PFSK-1 (cell line): Measurements from ENCODE around the gene FAM24A.
A peak's percentile ranks its signal among the peaks of the same experiment; 100 is the strongest.

Source experiments
- FOXP2 ChIP-seq: optimal IDR thresholded peaks from 2 replicates; pipeline ENCODE3; 2011; ENCODE audit warnings: borderline replicate concordance, control low read depth, inconsistent platforms; ENCODE audit not compliant: insufficient read depth; ENCODE audit errors: extremely low read length, extremely low read depth
- POLR2AphosphoS5 ChIP-seq: IDR thresholded peaks from 2 replicates; pipeline ENCODE4 v1.6.1; 2012; ENCODE audit warnings: low read depth, mild to moderate bottlenecking, control low read depth, low read length, moderate library complexity
- SIN3A ChIP-seq: IDR thresholded peaks from 2 replicates; pipeline ENCODE4 v1.6.1; 2012; ENCODE audit warnings: mild to moderate bottlenecking, low read length, moderate library complexity, borderline replicate concordance; ENCODE audit not compliant: insufficient read depth
- TAF1 ChIP-seq: IDR thresholded peaks from 2 replicates; pipeline ENCODE4 v1.6.1; 2012; ENCODE audit warnings: low read length, control low read depth, borderline replicate concordance; ENCODE audit not compliant: insufficient read depth
- TF ChIP-seq, protein P1 (sequence below), 2 experiments: IDR thresholded peaks; 2 replicates each; pipeline versions ENCODE4 v1.6.1 to v1.8.0; 2011 to 2012; ENCODE audit warnings: low read depth in 2 of 2, low read length in 2 of 2, control low read depth in 1 of 2, inconsistent platforms in 1 of 2, mild to moderate bottlenecking in 1 of 2, moderate library complexity in 1 of 2; ENCODE audit not compliant: insufficient read depth in 1 of 2

FAM24A gene

GRCh38 chr10:122911889-122912484, 1.6 kb downstream of the FAM24A start:
- TF ChIP-seq SIN3A (peak; percentile 99), TAF1 (no peak), FOXP2 (no peak), POLR2AphosphoS5 (no peak)
- TF ChIP-seq, protein P1, sequence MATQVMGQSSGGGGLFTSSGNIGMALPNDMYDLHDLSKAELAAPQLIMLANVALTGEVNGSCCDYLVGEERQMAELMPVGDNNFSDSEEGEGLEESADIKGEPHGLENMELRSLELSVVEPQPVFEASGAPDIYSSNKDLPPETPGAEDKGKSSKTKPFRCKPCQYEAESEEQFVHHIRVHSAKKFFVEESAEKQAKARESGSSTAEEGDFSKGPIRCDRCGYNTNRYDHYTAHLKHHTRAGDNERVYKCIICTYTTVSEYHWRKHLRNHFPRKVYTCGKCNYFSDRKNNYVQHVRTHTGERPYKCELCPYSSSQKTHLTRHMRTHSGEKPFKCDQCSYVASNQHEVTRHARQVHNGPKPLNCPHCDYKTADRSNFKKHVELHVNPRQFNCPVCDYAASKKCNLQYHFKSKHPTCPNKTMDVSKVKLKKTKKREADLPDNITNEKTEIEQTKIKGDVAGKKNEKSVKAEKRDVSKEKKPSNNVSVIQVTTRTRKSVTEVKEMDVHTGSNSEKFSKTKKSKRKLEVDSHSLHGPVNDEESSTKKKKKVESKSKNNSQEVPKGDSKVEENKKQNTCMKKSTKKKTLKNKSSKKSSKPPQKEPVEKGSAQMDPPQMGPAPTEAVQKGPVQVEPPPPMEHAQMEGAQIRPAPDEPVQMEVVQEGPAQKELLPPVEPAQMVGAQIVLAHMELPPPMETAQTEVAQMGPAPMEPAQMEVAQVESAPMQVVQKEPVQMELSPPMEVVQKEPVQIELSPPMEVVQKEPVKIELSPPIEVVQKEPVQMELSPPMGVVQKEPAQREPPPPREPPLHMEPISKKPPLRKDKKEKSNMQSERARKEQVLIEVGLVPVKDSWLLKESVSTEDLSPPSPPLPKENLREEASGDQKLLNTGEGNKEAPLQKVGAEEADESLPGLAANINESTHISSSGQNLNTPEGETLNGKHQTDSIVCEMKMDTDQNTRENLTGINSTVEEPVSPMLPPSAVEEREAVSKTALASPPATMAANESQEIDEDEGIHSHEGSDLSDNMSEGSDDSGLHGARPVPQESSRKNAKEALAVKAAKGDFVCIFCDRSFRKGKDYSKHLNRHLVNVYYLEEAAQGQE (IDR thresholded peaks at IDR 0.05; ENCODE audit: insufficient read depth in 1 of 2, low read depth in 2 of 2, low read length in 2 of 2), result peak; percentile 99 to 100

DNA sequence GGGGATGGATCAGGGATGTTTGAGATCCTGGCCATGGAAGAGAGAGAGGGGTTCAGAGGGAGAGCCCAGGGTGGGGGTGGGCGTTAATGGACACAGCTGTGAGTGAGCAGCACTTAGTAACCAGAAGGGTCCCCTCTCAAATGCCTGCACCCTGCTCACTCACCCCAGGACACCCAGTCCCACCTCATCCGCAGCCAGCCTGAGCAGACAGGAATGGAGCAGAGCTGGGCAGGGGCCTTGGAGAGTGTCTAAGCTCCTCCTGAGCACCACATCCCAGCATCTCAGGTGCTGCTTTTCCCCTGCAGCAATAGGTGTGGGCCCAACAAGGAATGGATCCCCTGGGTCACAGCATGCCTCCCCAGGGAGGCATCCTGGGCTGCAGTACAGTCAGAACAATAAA, 5.3 kb downstream of the FAM24A start:
- TF ChIP-seq, protein P1 (IDR thresholded peaks at IDR 0.05; ENCODE audit: insufficient read depth in 1 of 2, low read depth in 2 of 2, low read length in 2 of 2), result no peak
- no peak for TF ChIP-seq TAF1
- no peak for TF ChIP-seq SIN3A
- TF ChIP-seq POLR2AphosphoS5, result no peak
- no peak for TF ChIP-seq FOXP2

GRCh38 chr10:122930140-122930539, 19.7 kb downstream of the FAM24A start:
- TF ChIP-seq POLR2AphosphoS5, result no peak
- TF ChIP-seq SIN3A, result no peak
- TF ChIP-seq TAF1, result no peak

DNA sequence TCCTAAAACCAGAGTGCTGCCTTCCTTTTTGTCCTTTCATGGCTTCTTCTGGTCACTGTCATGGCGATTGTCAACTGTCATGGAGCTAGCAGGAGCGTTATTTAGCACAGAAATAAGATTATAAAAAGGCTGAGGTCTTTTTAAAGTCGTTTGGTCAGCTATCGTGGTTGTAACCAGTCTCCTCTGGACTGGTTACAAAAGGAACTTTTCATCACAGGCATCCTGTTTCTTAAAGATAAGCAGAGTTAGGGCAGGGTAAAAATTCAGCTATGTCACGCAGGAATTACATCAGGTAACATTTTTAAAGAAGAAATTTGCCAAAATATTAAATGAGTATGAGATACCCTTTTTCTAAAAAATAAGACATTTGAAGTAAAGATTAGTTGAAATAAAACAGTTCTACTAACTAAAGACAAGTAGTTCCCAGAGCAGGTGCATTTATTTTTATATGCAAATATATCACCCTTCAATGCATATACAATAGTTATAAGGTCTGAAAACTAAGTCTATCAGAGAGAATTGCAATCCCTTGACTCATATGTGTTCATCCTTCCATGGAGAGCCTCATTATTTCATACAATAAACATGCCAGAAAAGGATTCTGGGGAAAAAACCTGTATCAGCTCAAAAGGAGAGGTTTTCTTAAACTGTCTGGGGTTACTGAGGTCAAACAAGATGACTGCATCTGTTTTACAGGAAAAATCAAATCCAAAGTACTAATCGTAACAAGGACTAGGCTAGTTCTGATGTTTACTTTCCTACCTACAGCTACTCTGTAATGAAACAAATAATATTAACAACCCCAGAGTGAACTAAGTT, 20.9 kb downstream of the FAM24A start:
- no peak for TF ChIP-seq POLR2AphosphoS5
- no peak for TF ChIP-seq SIN3A
- no peak for TF ChIP-seq TAF1
- TF ChIP-seq, protein P1 (IDR thresholded peaks at IDR 0.05; ENCODE audit: insufficient read depth in 1 of 2, low read depth in 2 of 2, low read length in 2 of 2), result no peak
- TF ChIP-seq FOXP2, result no peak

DNA sequence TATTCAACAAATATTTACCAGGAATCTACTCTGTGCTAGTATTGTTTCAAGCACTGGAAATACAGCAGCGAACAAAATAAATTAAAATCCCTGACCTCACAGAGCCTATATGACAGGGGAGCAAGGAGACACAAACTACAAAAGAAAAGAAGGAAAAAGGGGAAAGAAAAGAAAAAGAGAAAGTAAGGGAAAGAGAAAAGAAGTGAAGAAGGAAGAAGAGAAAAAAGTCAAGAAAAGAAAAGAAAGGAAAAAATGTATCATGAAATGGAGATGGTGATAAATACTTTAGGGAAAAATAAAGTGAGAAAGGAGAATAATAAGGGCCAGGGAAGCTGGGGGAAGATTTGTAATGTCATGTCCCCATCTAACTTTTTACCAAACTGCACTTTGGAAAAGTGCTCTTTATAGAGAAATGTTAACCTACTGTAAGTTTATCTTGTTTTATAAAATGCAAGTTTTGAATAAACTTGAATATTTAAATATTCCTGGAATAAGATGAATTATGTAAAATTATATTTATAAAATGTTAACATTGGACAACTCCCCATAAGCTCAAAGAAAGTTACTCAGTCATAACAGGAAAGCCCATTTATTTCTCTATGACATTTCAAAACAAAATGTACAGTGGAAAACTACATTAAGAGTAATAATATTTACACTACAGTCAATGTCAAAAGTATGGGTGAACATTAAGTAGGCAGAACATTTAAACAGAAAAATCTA, 28.9 kb downstream of the FAM24A start:
- TF ChIP-seq POLR2AphosphoS5 (no peak), SIN3A (no peak), FOXP2 (no peak), TAF1 (no peak)
- TF ChIP-seq, protein P1 (IDR thresholded peaks at IDR 0.05; ENCODE audit: insufficient read depth in 1 of 2, low read depth in 2 of 2, low read length in 2 of 2), result no peak
